ENCODE results near the gene IMMP1L.

The IMMP1L gene

GRCh38 chr11:31477528-31478222, 31.7 kb downstream of the IMMP1L start:
- H3K4me3 ChIP-seq (ENCODE audit: low read depth, low read length): no peak overlapping the region
- no peak for TF ChIP-seq CTCF (IDR thresholded peaks at IDR 0.05; ENCODE audit: borderline replicate concordance, insufficient read depth, low read depth, low read length)

- H3K4me3 ChIP-seq (ENCODE audit: low read depth, low read length): no peak overlapping the region
- TF ChIP-seq CTCF (IDR thresholded peaks at IDR 0.05; ENCODE audit: borderline replicate concordance, insufficient read depth, low read depth, low read length): no peak
Measured at GRCh38 chr11:31474083-31474482, 35.3 kb downstream of the IMMP1L start.

GRCh38 chr11:31464436-31464835, 45.0 kb downstream of the IMMP1L start:
- TF ChIP-seq CTCF (IDR thresholded peaks at IDR 0.05; ENCODE audit: borderline replicate concordance, insufficient read depth, low read depth, low read length): no peak
- no peak overlapping the region for H3K4me3 ChIP-seq (ENCODE audit: low read depth, low read length)

- no peak for TF ChIP-seq CTCF (IDR thresholded peaks at IDR 0.05; ENCODE audit: borderline replicate concordance, insufficient read depth, low read depth, low read length)
- no peak overlapping the region for H3K4me3 ChIP-seq (ENCODE audit: low read depth, low read length)
Measured at GRCh38 chr11:31455177-31455576, 54.2 kb downstream of the IMMP1L start.

- no peak overlapping the region for H3K4me3 ChIP-seq (ENCODE audit: low read depth, low read length)
- no peak for TF ChIP-seq CTCF (IDR thresholded peaks at IDR 0.05; ENCODE audit: borderline replicate concordance, insufficient read depth, low read depth, low read length)
Measured at GRCh38 chr11:31450841-31451240, 58.6 kb downstream of the IMMP1L start.

GRCh38 chr11:31449040-31449439, 60.4 kb downstream of the IMMP1L start:
- TF ChIP-seq CTCF (IDR thresholded peaks at IDR 0.05; ENCODE audit: borderline replicate concordance, insufficient read depth, low read depth, low read length): no peak

GRCh38 chr11:31445621-31446020, 63.8 kb downstream of the IMMP1L start:
- TF ChIP-seq CTCF (IDR thresholded peaks at IDR 0.05; ENCODE audit: borderline replicate concordance, insufficient read depth, low read depth, low read length): no peak
- no peak overlapping the region for H3K4me3 ChIP-seq (ENCODE audit: low read depth, low read length)

More at GRCh38 chr11:31449040-31449439, 60.4 kb downstream of the IMMP1L start:
- no peak overlapping the region for H3K4me3 ChIP-seq (ENCODE audit: low read depth, low read length)

Measured in GM12875 (cell line).